Smooth muscle cell of the umbilical artery (primary cell): ENCODE results near the gene USP31. TPM values are rescaled to one million over a fixed set of nuclear protein-coding genes. Genes with fewer than 3 reads are reported as not detected.

Source experiments
- total RNA-seq: library from RNA; depleted of rRNA; stranded (reverse); fragments of >200 nt; gene quantifications from 2 replicates; pipeline ENCODE4 v1.2.3, GENCODE V29; 2014

USP31 gene, protein sequence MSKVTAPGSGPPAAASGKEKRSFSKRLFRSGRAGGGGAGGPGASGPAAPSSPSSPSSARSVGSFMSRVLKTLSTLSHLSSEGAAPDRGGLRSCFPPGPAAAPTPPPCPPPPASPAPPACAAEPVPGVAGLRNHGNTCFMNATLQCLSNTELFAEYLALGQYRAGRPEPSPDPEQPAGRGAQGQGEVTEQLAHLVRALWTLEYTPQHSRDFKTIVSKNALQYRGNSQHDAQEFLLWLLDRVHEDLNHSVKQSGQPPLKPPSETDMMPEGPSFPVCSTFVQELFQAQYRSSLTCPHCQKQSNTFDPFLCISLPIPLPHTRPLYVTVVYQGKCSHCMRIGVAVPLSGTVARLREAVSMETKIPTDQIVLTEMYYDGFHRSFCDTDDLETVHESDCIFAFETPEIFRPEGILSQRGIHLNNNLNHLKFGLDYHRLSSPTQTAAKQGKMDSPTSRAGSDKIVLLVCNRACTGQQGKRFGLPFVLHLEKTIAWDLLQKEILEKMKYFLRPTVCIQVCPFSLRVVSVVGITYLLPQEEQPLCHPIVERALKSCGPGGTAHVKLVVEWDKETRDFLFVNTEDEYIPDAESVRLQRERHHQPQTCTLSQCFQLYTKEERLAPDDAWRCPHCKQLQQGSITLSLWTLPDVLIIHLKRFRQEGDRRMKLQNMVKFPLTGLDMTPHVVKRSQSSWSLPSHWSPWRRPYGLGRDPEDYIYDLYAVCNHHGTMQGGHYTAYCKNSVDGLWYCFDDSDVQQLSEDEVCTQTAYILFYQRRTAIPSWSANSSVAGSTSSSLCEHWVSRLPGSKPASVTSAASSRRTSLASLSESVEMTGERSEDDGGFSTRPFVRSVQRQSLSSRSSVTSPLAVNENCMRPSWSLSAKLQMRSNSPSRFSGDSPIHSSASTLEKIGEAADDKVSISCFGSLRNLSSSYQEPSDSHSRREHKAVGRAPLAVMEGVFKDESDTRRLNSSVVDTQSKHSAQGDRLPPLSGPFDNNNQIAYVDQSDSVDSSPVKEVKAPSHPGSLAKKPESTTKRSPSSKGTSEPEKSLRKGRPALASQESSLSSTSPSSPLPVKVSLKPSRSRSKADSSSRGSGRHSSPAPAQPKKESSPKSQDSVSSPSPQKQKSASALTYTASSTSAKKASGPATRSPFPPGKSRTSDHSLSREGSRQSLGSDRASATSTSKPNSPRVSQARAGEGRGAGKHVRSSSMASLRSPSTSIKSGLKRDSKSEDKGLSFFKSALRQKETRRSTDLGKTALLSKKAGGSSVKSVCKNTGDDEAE (N-terminal part only)
- total RNA-seq: 6.5 and 13.5 TPM in 2 replicates

DNA sequence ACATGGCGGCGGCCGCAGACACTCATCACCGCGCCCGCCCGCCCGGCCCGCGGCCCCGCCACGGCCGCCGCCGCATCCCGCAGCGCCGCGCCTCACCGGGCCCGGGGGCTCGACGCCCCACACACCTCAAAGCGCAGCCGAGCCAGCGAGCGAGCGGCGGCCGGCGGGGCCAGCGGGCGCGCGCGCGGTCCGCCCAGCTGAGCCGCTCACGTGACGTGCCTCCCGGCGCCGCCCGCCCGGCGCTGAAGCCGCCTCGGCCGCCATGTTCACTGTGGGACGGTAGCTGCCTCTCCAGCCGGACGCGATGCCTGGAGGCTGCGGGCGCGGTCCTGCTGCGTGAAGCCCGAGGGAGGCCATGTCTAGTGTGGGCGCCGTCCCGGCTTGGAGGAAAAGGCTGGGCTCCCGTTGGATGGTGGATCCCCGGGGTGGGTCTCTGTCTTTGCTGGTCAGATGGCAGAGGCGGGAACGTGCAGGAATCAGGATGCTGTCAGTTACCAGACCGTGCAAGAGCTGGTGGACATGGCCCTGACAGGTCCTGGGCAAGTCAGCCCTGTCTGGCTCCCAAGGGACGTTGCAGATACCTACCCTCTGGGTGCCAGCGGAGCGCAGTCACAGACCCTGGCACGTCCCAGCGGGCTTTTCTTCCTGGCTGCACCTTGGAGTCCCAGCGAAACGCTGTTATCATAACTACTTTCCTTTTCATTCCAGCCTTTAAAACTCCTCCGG, at the start of gene USP31:
USP31 (minus strand) TSS at position 186 of the 726 bp plus-strand sequence; CDS start at position 4, 182 bp downstream.

DNA sequence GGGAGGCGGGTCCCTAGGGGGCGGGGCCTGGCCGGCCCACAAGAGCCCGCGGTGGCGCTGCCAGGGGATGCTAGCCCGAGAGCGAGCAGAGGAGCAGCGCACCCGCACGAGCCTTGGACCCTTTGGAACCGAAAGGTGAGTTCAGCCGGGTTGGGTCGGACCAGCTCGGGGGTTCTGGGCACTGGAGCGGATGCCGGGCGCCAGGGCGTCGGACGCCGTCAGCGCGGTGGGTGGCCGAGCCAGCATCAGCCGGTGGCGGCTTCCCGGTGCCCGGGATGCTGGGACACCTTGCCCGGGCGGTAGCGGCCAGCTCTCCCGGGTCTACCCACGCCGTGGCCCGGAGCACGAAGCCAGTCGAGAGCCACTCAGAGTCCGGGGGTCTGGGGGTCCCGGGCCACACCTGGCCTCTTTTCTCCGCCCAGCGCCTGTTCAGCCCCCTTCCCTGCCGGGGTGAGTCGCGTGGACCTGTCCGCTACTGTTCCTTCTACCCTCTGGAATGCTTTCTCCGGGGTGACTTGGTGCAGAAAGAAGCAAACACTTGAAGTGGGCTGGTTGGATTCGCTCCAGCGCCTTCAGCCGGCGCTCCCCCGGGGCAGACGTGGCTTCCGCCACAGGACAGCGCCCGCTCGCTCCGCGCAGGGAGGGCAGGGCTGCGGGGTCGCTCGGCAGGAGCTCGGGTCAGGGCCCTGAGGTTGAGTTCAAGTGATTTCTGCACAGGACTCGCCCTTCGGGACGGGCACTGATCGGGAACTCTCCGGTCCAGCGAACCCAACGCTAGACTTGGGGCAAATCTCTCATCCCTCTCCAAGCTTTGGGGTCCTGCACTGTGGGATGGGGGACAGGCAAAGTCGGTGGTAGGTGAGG, 33.7 kb upstream of the USP31 start, which contains the start of gene SCNN1G:
SCNN1G (plus strand) TSS at position 67 of the 864 bp plus-strand sequence. CDS start 3,527 bp downstream, outside the sequence.

Other genes with a start within 250 kb of the USP31 start
- not detected in 2 replicates for gene SCNN1G, start 33.3 kb upstream of the USP31 start, total RNA-seq
- gene SCNN1B, start 152.8 kb upstream of the USP31 start, total RNA-seq: not detected in 2 replicates